ENCODE measurements around the gene SORBS1.

DNA sequence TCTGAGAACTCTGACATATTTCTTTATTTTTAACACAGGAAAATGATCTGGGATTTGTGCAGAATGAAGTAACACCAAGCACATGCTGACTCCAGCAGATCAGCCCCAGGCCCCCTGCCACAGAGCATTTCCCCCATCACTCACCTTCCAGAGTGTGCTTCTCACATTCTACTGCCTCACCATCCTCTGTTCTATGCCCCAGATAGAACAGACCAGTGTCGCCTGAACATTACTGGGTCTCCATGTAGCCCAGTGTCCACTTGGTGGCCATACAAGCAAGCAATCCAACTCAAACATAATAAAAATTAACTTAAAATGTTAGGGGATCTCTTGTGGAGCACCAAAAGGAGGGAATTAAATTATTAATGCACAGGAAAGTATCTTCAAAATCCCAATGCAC, 58.8 kb downstream of the SORBS1 start:
- TF ChIP-seq CTCF (IDR thresholded peaks at IDR 0.05; ENCODE audit: insufficient read depth, low read length, poor library complexity, severe bottlenecking) (no peak), EZH2phosphoT487 (conservative IDR thresholded peaks at IDR 0.05; ENCODE audit: low read length) (no peak)

Measured in SU-DHL-6 (cell line).